WTC11 (cell line): ENCODE measurements around the gene RAB24. TPM values are rescaled to one million over a fixed set of nuclear protein-coding genes. Genes with fewer than 3 reads are reported as not detected.

ENCODE experiments used
- ATAC-seq: fragments of 200-7000 bp; cut with Tn5 transposase; 2 replicates; pipeline ENCODE4 v1.10.0; 2021; ENCODE audit warnings: mild to moderate bottlenecking, moderate library complexity
- CTCF ChIA-PET: fragments of 300-600 bp; sonication (Branson Sonifier 250); formaldehyde crosslinking; loops from one replicate; lab custom pipeline; 2021; ENCODE audit warnings: antibody characterized with exemption; lab: Charles Lee
- POLR2A ChIA-PET: fragments of 350-600 bp; sonication (Branson Sonifier 250); formaldehyde crosslinking; loops from one replicate; lab custom pipeline; 2021; ENCODE audit warnings: antibody characterized with exemption; lab: Charles Lee
- DNase-seq: peaks from one replicate; pipeline ENCODE4 v3.0.0; 2021; ENCODE audit warnings: low spot score
- H3K27ac Mint-ChIP-seq: 2 replicates; pipeline ENCODE4 v1.8.0; 2021; ENCODE audit warnings: mixed read lengths
- H3K27me3 Mint-ChIP-seq: 2 replicates; pipeline ENCODE4 v1.8.0; 2021; ENCODE audit warnings: low read depth, mild to moderate bottlenecking, moderate library complexity, mixed read lengths
- H3K36me3 Mint-ChIP-seq: 2 replicates; pipeline ENCODE4 v1.8.0; 2021; ENCODE audit warnings: mixed read lengths
- H3K4me1 Mint-ChIP-seq: 2 replicates; pipeline ENCODE4 v1.8.0; 2022; ENCODE audit warnings: mixed read lengths
- H3K4me3 Mint-ChIP-seq: 2 replicates; pipeline ENCODE4 v1.8.0; 2021; ENCODE audit warnings: mild to moderate bottlenecking, moderate library complexity, mixed read lengths
- H3K9me3 Mint-ChIP-seq: 2 replicates; pipeline ENCODE4 v1.8.0; 2021; ENCODE audit warnings: mixed read lengths
- GRHL2 ChIP-seq: fragments of 250-450 bp; sonication (Bioruptor Pico); IDR thresholded peaks from 2 replicates; pipeline ENCODE4 v1.8.0; 2022; ENCODE audit warnings: mild to moderate bottlenecking, moderate library complexity; ENCODE audit not compliant: insufficient replicate concordance, severe bottlenecking
- GTF2I ChIP-seq: fragments of 250-450 bp; sonication (Bioruptor Pico); conservative IDR thresholded peaks from 2 replicates; pipeline ENCODE4 v1.4.0; 2021; ENCODE audit warnings: mild to moderate bottlenecking
- MYBL2 ChIP-seq: sonication (generic); formaldehyde crosslinking; IDR thresholded peaks from 2 replicates; pipeline ENCODE4 v1.8.1; 2023; ENCODE audit warnings: mild to moderate bottlenecking, moderate library complexity, missing genetic modification reagents
- NFE2L1 ChIP-seq: sonication (generic); formaldehyde crosslinking; IDR thresholded peaks from 2 replicates; pipeline ENCODE4 v1.8.1; 2023; ENCODE audit warnings: missing genetic modification reagents
- NR2C2 ChIP-seq: sonication (generic); formaldehyde crosslinking; IDR thresholded peaks from 2 replicates; pipeline ENCODE4 v1.8.0; 2022; ENCODE audit warnings: mild to moderate bottlenecking, missing genetic modification reagents
- PRRX2 ChIP-seq: fragments of 250-450 bp; sonication (Bioruptor Pico); IDR thresholded peaks from 2 replicates; pipeline ENCODE4 v1.8.0; 2021; ENCODE audit warnings: mild to moderate bottlenecking
- RELA ChIP-seq: sonication (generic); formaldehyde crosslinking; IDR thresholded peaks from 2 replicates; pipeline ENCODE4 v1.8.1; 2022; ENCODE audit warnings: missing genetic modification reagents, mild to moderate bottlenecking, borderline replicate concordance
- RORB ChIP-seq: fragments of 250-450 bp; sonication (Bioruptor Pico); IDR thresholded peaks from 2 replicates; pipeline ENCODE4 v1.9.0; 2021; ENCODE audit warnings: mild to moderate bottlenecking
- TCF7 ChIP-seq: sonication (generic); formaldehyde crosslinking; IDR thresholded peaks from 2 replicates; pipeline ENCODE4 v1.8.0; 2022; ENCODE audit warnings: mild to moderate bottlenecking, low read depth, missing genetic modification reagents, moderate library complexity
- ZNF232 ChIP-seq: sonication (generic); formaldehyde crosslinking; IDR thresholded peaks from 2 replicates; pipeline ENCODE4 v1.8.0; 2022; ENCODE audit warnings: mild to moderate bottlenecking, missing genetic modification reagents
- ZNF263 ChIP-seq: sonication (generic); formaldehyde crosslinking; IDR thresholded peaks from 2 replicates; pipeline ENCODE4 v1.8.1; 2022; ENCODE audit warnings: low read depth, mild to moderate bottlenecking, moderate library complexity, missing genetic modification reagents
- ZNF396 ChIP-seq: fragments of 250-450 bp; sonication (Bioruptor Pico); IDR thresholded peaks from 2 replicates; pipeline ENCODE4 v1.8.0; 2021; ENCODE audit warnings: mild to moderate bottlenecking, moderate library complexity, borderline replicate concordance
- ZNF671 ChIP-seq: fragments of 250-450 bp; sonication (Bioruptor Pico); IDR thresholded peaks from 2 replicates; pipeline ENCODE4 v1.8.0; 2021; ENCODE audit warnings: mild to moderate bottlenecking
- total RNA-seq: library from RNA; stranded (reverse); gene quantifications from 3 replicates; pipeline ENCODE4 v1.2.3, GENCODE V29; 2021
- TF ChIP-seq, protein P1 (sequence below): fragments of 250-450 bp; sonication (Bioruptor Pico); IDR thresholded peaks from 2 replicates; pipeline ENCODE4 v1.9.0; 2021; ENCODE audit warnings: moderate library complexity, mild to moderate bottlenecking, inconsistent platforms, borderline replicate concordance
- TF ChIP-seq, protein P2 (sequence below): sonication (generic); formaldehyde crosslinking; IDR thresholded peaks from 2 replicates; pipeline ENCODE4 v1.8.0; 2022; ENCODE audit warnings: mild to moderate bottlenecking, missing genetic modification reagents
- TF ChIP-seq, protein P3 (sequence below): sonication (generic); formaldehyde crosslinking; IDR thresholded peaks from 2 replicates; pipeline ENCODE4 v1.8.0; 2022; ENCODE audit warnings: mild to moderate bottlenecking, missing genetic modification reagents
- TF ChIP-seq, protein P4 (sequence below): sonication (generic); formaldehyde crosslinking; IDR thresholded peaks from 2 replicates; pipeline ENCODE4 v1.8.1; 2022; ENCODE audit warnings: low read depth, mild to moderate bottlenecking, moderate library complexity, missing genetic modification reagents, borderline replicate concordance
- TF ChIP-seq, protein P5 (sequence below): fragments of 250-450 bp; sonication (Bioruptor Pico); IDR thresholded peaks from 2 replicates; pipeline ENCODE4 v1.9.0; 2021; ENCODE audit warnings: mild to moderate bottlenecking, borderline replicate concordance
- TF ChIP-seq, protein P6 (sequence below): sonication (generic); formaldehyde crosslinking; IDR thresholded peaks from 2 replicates; pipeline ENCODE4 v1.8.0; 2023; ENCODE audit warnings: missing genetic modification reagents, mild to moderate bottlenecking, borderline replicate concordance
- TF ChIP-seq, protein P7 (sequence below): sonication (generic); formaldehyde crosslinking; IDR thresholded peaks from 2 replicates; pipeline ENCODE4 v1.8.1; 2023; ENCODE audit warnings: mild to moderate bottlenecking, missing genetic modification reagents

RAB24 gene
- total RNA-seq, 1 experiment from 2014 or later: 37.0 TPM

DNA sequence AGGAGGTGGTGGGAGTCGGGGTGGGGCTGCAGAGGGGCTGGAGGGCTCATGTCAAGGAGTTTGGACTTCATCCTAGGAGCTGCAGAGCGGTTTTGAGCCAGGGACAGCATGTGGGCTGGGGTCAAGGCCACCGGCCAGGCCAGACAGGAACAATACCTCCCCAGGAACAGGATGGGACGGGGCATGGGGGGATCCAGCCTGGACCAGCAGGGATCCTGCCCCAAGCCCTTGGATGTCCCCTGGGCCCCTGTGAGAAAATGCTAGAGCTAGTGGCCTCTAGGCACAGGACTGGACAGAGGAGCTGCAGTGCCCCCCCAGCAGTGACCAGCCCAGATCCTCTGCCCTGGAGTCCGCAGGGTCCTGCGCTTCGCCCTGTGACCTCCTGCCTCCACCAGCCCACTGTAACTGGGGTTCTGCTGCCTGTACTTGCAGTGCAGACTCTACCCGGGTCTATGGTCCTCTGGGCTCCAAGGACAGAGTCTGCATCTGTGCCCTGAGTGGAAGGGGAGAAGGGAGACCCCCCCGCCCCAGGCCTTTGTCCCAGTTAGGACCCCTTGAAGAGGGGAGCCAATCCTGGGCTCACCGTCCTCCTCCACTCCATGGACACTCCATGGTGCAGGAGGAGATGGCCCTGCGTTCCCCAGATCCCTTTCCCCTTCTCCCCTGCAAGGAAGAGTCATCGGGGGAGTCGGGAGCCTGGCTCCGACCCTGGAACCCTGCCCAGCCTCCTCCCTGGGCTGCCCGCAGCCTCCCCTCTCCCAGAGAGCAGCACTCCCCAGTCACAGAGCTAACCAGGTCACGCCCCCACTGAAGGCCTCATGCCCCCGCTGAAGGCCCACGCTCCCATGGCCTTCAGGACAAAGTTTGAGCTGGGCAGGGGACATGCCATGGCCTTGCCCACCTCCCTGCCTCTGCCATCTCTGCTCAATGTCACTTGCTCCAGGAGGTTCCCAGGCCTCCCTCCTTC is 11.1 kb upstream of the RAB24 start:
- Mint-ChIP-seq H3K4me3 (no peak overlapping the region), H3K27me3 (no peaks in the 10 kb centered on the region), H3K27ac (no peak overlapping the region), H3K9me3 (peaks cover 5% of the 10 kb centered on the region; the same call in 1 of the 2 replicates), H3K4me1 (peaks cover 25% of the 10 kb centered on the region), H3K36me3 (peaks cover 2% of the 10 kb centered on the region; the same call in 1 of the 2 replicates)
- DNase-seq: no peak
- ATAC-seq: no peak
- ChIA-PET CTCF (interaction anchor here (0.8 to 3.8 kb wide), 5 partner anchors 56 to 195 kb away, joined by 3 to 24 read pairs (median 4); partner anchors contain the start of gene DOK3), POLR2A (interaction anchor here (0.6 kb wide), 1 partner anchor 226 kb away, joined by 3 read pairs; no protein-coding TSS in a partner anchor)
- TF ChIP-seq NFE2L1 (CRISPR knock-in tag) (no peak), GTF2I (CRISPR knock-in tag) (no peak), TCF7 (no peak), NR2C2 (CRISPR knock-in tag) (no peak), MYBL2 (CRISPR knock-in tag) (no peak), RELA (CRISPR knock-in tag) (no peak), ZNF671 (CRISPR knock-in tag) (no peak), ZNF232 (no peak), GRHL2 (CRISPR knock-in tag) (no peak), ZNF263 (CRISPR knock-in tag) (no peak), RORB (CRISPR knock-in tag) (no peak), ZNF396 (CRISPR knock-in tag) (no peak), PRRX2 (no peak)
- TF ChIP-seq, protein P1, sequence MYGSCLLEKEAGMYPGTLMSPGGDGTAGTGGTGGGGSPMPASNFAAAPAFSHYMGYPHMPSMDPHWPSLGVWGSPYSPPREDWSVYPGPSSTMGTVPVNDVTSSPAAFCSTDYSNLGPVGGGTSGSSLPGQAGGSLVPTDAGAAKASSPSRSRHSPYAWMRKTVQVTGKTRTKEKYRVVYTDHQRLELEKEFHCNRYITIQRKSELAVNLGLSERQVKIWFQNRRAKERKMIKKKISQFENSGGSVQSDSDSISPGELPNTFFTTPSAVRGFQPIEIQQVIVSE (CRISPR knock-in tag): no peak
- TF ChIP-seq, protein P2, sequence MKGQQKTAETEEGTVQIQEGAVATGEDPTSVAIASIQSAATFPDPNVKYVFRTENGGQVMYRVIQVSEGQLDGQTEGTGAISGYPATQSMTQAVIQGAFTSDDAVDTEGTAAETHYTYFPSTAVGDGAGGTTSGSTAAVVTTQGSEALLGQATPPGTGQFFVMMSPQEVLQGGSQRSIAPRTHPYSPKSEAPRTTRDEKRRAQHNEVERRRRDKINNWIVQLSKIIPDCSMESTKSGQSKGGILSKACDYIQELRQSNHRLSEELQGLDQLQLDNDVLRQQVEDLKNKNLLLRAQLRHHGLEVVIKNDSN (CRISPR knock-in tag): no peak
- TF ChIP-seq, protein P3, sequence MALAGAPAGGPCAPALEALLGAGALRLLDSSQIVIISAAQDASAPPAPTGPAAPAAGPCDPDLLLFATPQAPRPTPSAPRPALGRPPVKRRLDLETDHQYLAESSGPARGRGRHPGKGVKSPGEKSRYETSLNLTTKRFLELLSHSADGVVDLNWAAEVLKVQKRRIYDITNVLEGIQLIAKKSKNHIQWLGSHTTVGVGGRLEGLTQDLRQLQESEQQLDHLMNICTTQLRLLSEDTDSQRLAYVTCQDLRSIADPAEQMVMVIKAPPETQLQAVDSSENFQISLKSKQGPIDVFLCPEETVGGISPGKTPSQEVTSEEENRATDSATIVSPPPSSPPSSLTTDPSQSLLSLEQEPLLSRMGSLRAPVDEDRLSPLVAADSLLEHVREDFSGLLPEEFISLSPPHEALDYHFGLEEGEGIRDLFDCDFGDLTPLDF (CRISPR knock-in tag): no peak
- TF ChIP-seq, protein P4, sequence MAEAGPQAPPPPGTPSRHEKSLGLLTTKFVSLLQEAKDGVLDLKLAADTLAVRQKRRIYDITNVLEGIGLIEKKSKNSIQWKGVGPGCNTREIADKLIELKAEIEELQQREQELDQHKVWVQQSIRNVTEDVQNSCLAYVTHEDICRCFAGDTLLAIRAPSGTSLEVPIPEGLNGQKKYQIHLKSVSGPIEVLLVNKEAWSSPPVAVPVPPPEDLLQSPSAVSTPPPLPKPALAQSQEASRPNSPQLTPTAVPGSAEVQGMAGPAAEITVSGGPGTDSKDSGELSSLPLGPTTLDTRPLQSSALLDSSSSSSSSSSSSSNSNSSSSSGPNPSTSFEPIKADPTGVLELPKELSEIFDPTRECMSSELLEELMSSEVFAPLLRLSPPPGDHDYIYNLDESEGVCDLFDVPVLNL (CRISPR knock-in tag): no peak
- TF ChIP-seq, protein P5, sequence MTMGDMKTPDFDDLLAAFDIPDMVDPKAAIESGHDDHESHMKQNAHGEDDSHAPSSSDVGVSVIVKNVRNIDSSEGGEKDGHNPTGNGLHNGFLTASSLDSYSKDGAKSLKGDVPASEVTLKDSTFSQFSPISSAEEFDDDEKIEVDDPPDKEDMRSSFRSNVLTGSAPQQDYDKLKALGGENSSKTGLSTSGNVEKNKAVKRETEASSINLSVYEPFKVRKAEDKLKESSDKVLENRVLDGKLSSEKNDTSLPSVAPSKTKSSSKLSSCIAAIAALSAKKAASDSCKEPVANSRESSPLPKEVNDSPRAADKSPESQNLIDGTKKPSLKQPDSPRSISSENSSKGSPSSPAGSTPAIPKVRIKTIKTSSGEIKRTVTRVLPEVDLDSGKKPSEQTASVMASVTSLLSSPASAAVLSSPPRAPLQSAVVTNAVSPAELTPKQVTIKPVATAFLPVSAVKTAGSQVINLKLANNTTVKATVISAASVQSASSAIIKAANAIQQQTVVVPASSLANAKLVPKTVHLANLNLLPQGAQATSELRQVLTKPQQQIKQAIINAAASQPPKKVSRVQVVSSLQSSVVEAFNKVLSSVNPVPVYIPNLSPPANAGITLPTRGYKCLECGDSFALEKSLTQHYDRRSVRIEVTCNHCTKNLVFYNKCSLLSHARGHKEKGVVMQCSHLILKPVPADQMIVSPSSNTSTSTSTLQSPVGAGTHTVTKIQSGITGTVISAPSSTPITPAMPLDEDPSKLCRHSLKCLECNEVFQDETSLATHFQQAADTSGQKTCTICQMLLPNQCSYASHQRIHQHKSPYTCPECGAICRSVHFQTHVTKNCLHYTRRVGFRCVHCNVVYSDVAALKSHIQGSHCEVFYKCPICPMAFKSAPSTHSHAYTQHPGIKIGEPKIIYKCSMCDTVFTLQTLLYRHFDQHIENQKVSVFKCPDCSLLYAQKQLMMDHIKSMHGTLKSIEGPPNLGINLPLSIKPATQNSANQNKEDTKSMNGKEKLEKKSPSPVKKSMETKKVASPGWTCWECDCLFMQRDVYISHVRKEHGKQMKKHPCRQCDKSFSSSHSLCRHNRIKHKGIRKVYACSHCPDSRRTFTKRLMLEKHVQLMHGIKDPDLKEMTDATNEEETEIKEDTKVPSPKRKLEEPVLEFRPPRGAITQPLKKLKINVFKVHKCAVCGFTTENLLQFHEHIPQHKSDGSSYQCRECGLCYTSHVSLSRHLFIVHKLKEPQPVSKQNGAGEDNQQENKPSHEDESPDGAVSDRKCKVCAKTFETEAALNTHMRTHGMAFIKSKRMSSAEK: no peak
- TF ChIP-seq, protein P6, sequence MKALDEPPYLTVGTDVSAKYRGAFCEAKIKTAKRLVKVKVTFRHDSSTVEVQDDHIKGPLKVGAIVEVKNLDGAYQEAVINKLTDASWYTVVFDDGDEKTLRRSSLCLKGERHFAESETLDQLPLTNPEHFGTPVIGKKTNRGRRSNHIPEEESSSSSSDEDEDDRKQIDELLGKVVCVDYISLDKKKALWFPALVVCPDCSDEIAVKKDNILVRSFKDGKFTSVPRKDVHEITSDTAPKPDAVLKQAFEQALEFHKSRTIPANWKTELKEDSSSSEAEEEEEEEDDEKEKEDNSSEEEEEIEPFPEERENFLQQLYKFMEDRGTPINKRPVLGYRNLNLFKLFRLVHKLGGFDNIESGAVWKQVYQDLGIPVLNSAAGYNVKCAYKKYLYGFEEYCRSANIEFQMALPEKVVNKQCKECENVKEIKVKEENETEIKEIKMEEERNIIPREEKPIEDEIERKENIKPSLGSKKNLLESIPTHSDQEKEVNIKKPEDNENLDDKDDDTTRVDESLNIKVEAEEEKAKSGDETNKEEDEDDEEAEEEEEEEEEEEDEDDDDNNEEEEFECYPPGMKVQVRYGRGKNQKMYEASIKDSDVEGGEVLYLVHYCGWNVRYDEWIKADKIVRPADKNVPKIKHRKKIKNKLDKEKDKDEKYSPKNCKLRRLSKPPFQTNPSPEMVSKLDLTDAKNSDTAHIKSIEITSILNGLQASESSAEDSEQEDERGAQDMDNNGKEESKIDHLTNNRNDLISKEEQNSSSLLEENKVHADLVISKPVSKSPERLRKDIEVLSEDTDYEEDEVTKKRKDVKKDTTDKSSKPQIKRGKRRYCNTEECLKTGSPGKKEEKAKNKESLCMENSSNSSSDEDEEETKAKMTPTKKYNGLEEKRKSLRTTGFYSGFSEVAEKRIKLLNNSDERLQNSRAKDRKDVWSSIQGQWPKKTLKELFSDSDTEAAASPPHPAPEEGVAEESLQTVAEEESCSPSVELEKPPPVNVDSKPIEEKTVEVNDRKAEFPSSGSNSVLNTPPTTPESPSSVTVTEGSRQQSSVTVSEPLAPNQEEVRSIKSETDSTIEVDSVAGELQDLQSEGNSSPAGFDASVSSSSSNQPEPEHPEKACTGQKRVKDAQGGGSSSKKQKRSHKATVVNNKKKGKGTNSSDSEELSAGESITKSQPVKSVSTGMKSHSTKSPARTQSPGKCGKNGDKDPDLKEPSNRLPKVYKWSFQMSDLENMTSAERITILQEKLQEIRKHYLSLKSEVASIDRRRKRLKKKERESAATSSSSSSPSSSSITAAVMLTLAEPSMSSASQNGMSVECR (CRISPR knock-in tag): no peak
- TF ChIP-seq, protein P7, sequence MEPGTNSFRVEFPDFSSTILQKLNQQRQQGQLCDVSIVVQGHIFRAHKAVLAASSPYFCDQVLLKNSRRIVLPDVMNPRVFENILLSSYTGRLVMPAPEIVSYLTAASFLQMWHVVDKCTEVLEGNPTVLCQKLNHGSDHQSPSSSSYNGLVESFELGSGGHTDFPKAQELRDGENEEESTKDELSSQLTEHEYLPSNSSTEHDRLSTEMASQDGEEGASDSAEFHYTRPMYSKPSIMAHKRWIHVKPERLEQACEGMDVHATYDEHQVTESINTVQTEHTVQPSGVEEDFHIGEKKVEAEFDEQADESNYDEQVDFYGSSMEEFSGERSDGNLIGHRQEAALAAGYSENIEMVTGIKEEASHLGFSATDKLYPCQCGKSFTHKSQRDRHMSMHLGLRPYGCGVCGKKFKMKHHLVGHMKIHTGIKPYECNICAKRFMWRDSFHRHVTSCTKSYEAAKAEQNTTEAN (CRISPR knock-in tag): no peak
